HK-2 (cell line): ENCODE measurements around the gene PCDHGB6.
A peak's percentile ranks its signal among the peaks of the same experiment; 100 is the strongest.
"Not testable (repeated sequence)": the region's sequence is repeated elsewhere in the genome, so short reads cannot be mapped to it uniquely, and the experiment has no call there.

ENCODE experiments used
- DNase-seq: peaks from one replicate; pipeline ENCODE4 v3.0.0-alpha.2; 2018; ENCODE audit not compliant: unreplicated experiment

PCDHGB6 gene

GRCh38 chr5:141388661-141389060, 19.2 kb upstream of the PCDHGB6 start:
- DNase-seq = no peak

DNA sequence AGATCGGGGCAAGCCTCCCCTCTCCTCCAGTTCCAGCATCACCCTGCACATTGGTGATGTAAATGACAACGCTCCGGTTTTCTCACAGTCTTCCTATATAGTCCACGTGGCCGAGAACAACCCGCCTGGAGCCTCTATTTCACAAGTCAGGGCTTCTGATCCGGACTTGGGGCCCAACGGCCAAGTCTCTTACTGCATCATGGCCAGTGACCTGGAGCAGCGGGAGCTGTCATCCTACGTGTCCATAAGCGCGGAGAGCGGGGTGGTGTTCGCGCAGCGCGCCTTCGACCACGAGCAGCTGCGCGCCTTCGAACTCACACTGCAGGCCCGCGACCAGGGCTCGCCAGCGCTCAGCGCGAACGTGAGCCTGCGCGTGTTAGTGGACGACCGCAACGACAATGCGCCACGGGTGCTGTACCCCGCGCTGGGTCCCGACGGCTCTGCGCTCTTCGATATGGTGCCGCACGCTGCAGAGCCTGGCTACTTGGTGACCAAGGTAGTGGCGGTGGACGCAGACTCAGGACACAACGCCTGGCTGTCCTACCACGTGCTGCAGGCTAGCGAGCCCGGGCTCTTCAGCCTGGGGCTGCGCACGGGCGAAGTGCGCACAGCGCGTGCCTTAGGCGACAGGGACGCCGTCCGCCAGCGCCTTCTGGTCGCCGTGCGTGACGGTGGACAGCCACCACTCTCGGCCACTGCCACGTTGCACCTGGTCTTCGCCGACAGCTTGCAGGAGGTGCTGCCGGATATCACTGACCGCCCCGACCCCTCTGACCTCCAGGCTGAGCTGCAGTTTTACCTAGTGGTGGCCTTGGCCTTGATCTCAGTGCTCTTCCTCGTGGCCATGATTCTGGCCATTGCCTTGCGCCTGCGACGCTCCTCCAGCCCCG, 18.4 kb upstream of the PCDHGB6 start:
- no peak for DNase-seq

DNA sequence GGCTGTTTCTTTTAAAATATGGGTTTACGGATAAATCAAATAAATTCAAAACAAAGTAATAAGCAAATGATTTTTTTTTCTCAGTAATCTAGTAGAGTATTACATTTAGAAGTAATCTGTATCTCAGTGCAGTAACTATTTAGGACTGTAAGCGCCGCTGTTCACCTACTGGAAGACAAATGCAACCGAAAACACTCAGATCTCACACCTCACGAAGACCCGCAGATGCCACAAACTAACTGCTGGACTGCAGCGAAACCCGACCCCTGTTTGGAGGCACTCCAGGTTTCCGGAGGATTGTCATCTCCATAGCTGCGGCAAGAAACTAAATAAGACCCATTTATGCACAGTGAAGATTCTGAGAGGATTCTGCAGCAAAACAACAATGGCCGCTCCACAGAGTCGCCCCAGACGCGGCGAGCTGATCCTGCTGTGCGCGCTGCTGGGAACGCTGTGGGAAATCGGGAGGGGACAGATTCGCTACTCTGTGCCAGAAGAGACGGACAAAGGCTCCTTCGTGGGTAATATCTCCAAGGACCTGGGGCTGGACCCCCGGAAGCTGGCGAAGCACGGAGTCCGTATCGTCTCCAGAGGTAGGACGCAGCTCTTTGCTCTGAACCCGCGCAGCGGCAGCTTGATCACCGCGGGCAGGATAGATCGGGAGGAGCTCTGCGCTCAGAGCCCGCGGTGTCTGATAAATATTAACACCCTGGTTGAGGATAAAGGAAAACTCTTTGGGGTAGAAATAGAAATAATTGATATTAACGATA, 15.2 kb upstream of the PCDHGB6 start, which contains the start of gene PCDHGA8:
Gene PCDHGA8, plus strand, starts transcription at position 205 of the 770 bp plus-strand sequence. Its CDS starts 181 bp downstream, at position 386.
- no peak for DNase-seq

- DNase-seq = no peak
Measured at GRCh38 chr5:141393267-141393666, 14.6 kb upstream of the PCDHGB6 start.

GRCh38 chr5:141394401-141395187, 13.2 kb upstream of the PCDHGB6 start:
- DNase-seq = not testable (repeated sequence)

GRCh38 chr5:141397756-141398551, 9.9 kb upstream of the PCDHGB6 start, which contains the start of gene PCDHGB5:
Gene PCDHGB5 (plus strand): TSS chr5:141397947. CDS start chr5:141398128, 181 bp downstream.
- peak; percentile 12 for DNase-seq

- no peak for DNase-seq
Measured at GRCh38 chr5:141398608-141399007, 9.2 kb upstream of the PCDHGB6 start.

DNA sequence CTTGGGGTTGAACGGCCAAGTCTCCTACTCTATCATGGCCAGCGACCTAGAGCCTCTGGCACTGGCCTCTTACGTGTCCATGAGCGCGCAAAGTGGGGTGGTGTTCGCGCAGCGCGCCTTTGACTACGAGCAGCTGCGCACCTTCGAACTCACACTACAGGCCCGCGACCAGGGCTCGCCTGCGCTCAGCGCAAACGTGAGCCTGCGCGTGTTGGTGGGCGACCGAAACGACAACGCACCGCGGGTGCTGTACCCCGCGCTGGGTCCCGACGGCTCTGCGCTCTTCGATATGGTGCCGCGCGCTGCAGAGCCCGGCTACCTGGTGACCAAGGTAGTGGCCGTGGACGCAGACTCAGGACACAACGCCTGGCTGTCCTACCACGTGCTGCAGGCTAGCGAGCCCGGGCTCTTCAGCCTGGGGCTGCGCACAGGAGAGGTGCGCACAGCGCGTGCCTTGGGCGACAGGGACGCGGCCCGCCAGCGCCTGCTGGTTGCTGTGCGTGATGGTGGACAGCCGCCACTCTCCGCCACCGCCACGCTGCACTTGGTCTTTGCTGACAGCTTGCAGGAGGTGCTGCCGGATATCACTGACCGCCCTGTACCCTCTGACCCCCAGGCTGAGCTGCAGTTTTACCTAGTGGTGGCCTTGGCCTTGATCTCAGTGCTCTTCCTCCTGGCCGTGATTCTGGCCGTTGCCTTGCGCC, 8.1 kb upstream of the PCDHGB6 start:
- no peak for DNase-seq

GRCh38 chr5:141402553-141403243, 5.1 kb upstream of the PCDHGB6 start, which contains the start of gene PCDHGA9:
Gene PCDHGA9 (plus strand): TSS chr5:141402778. CDS start chr5:141402953, 175 bp downstream.
- no peak for DNase-seq

DNA sequence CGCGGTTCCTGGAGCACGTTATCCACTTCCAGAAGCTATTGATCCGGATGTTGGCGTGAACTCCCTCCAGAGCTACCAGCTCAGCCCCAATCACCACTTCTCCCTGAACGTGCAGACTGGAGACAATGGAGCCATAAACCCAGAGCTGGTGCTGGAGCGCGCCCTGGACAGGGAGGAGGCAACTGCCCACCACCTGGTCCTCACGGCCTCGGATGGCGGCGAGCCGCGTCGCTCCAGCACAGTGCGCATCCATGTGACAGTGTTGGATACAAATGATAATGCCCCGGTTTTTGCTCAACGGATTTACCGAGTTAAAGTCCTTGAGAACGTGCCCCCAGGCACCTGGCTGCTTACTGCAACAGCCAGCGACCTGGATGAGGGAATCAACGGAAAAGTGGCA, 4.4 kb upstream of the PCDHGB6 start:
- DNase-seq = no peak

- no peak for DNase-seq
Measured at GRCh38 chr5:141409598-141410306, 1.9 kb downstream of the PCDHGB6 start.

- DNase-seq = no peak
Measured at GRCh38 chr5:141411575-141411974, 3.8 kb downstream of the PCDHGB6 start.

DNA sequence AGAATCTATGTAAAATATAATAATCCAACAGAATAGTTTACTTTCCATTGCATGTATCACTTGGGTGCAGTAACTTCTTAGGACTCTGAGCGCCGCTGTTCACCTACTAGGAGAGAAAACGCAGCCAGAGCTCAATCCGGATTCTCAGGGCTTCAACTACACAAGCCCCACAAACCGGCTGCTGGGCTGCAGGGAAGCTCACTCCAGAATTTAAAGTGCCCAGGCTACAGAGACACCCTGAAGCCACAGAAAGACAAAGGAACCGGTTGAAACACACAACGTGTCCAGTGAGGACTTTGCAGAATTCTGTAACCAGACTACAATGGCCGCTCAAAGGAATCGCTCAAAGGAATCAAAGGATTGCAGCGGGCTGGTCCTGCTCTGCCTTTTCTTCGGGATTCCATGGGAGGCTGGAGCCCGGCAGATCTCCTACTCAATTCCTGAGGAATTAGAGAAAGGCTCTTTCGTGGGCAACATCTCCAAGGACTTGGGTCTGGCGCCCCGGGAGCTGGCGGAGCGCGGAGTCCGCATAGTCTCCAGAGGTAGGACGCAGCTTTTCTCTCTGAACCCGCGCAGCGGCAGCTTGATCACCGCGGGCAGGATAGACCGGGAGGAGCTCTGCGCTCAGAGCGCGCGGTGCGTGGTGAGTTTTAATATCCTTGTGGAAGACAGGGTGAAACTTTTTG, 5.2 kb downstream of the PCDHGB6 start, which contains the start of gene PCDHGA10:
Gene PCDHGA10, plus strand, starts transcription at position 134 of the 686 bp plus-strand sequence. Its CDS starts 189 bp downstream, at position 323.
- DNase-seq = no peak

DNA sequence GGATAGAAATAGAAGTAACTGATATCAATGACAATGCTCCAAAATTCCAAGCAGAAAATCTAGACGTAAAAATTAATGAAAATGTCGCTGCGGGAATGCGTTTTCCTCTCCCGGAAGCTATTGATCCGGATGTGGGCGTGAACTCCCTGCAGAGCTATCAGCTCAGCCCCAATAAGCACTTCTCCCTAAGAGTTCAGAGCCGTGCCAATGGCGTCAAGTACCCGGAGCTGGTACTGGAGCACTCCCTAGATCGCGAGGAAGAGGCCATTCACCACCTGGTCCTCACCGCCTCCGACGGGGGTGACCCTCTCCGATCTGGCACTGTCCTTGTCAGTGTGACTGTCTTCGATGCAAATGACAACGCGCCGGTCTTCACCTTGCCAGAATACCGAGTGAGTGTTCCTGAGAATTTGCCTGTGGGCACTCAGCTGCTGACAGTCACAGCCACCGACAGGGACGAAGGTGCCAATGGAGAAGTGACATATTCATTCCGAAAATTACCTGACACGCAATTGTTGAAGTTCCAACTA, 5.8 kb downstream of the PCDHGB6 start:
- DNase-seq = no peak

- DNase-seq = not testable (repeated sequence)
Measured at GRCh38 chr5:141414548-141415274, 6.9 kb downstream of the PCDHGB6 start.

DNA sequence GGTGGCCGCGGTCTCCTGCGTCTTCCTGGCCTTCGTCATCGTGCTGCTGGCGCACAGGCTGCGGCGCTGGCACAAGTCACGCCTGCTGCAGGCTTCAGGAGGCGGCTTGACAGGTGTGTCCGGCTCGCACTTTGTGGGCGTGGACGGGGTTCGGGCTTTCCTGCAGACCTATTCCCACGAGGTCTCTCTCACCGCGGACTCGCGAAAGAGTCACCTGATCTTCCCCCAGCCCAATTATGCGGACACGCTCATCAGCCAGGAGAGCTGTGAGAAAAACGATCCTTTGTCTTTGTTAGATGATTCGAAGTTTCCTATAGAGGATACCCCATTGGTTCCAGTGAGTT, 7.4 kb downstream of the PCDHGB6 start:
- not testable (repeated sequence) for DNase-seq

- DNase-seq = not testable (repeated sequence)
Measured at GRCh38 chr5:141417494-141418172, 9.8 kb downstream of the PCDHGB6 start, which contains the start of gene PCDHGB7. Gene PCDHGB7 (plus strand): TSS chr5:141417677. CDS start chr5:141417860, 183 bp downstream.
